Lower leg skin (tissue), 4 donors: ENCODE measurements around the gene FAM13A. TPM values are rescaled to one million over a fixed set of nuclear protein-coding genes. Genes with fewer than 3 reads are reported as not detected.
"Not testable (repeated sequence)": the region's sequence is repeated elsewhere in the genome, so short reads cannot be mapped to it uniquely, and the experiment has no call there.

Experiments
- DNase-seq, 2 donors: peaks; one replicate each; pipeline ENCODE4 v3.0.0-alpha.2; 2019; ENCODE audit warnings: low spot score in 2 of 2
- H3K4me3 ChIP-seq: fragments of 200-600 bp; sonication (generic); 2 replicates; pipeline ENCODE4 v1.5.1; 2017; ENCODE audit warnings: mild to moderate bottlenecking, low read depth; ENCODE audit not compliant: poor library complexity, severe bottlenecking
- POLR2A ChIP-seq, 2 donors: fragments of 450-650 bp; IDR thresholded peaks; one replicate each; pipeline ENCODE4 v1.6.1; 2016 to 2017; ENCODE audit warnings: antibody characterized with exemption in 2 of 2, mild to moderate bottlenecking in 1 of 2, moderate library complexity in 1 of 2
- WGBS, 2 donors: methylation state at CpG; one replicate each; pipeline ENCODE4 v1.1.5; 2018; 5-methylcytosine and 5-hydroxymethylcytosine counted together
- intact Hi-C: fragments of 100-400 bp; cut with DNase I; formaldehyde crosslinking; loops from one replicate; pipeline ENCODE4 v1.15.0; 2023; ENCODE audit warnings: low total_unique reads
- total RNA-seq, 4 donors: library from RNA; depleted of rRNA; stranded (reverse); fragments of >200 nt; gene quantifications; one replicate each; pipeline ENCODE4 v1.1.0, GENCODE V29; 2016
- TF ChIP-seq, protein P1 (sequence below), 3 donors: fragments of 450-650 bp; IDR thresholded peaks; one replicate each; pipeline ENCODE4 v1.5.1; 2016; ENCODE audit warnings: antibody characterized with exemption in 3 of 3, mild to moderate bottlenecking in 3 of 3, moderate library complexity in 2 of 3

Gene FAM13A
- total RNA-seq, 4 donors from 2014 or later: 50.0 to 303 (median 114) TPM

- no peak for TF ChIP-seq POLR2A (IDR thresholded peaks at IDR 0.05)
- TF ChIP-seq, protein P1, sequence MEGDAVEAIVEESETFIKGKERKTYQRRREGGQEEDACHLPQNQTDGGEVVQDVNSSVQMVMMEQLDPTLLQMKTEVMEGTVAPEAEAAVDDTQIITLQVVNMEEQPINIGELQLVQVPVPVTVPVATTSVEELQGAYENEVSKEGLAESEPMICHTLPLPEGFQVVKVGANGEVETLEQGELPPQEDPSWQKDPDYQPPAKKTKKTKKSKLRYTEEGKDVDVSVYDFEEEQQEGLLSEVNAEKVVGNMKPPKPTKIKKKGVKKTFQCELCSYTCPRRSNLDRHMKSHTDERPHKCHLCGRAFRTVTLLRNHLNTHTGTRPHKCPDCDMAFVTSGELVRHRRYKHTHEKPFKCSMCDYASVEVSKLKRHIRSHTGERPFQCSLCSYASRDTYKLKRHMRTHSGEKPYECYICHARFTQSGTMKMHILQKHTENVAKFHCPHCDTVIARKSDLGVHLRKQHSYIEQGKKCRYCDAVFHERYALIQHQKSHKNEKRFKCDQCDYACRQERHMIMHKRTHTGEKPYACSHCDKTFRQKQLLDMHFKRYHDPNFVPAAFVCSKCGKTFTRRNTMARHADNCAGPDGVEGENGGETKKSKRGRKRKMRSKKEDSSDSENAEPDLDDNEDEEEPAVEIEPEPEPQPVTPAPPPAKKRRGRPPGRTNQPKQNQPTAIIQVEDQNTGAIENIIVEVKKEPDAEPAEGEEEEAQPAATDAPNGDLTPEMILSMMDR (IDR thresholded peaks at IDR 0.05): no peak
- intact Hi-C loops: no loop called here
- H3K4me3 ChIP-seq: no peak overlapping the region
- 92 to 97% methylated on average over 2 of the region's 2 CpGs for WGBS, 2 donors
- no peak for DNase-seq
These were observed 156.6 kb downstream of the FAM13A start for GRCh38 chr4:88900432-88900831.

GRCh38 chr4:88897752-88898151 lies 159.2 kb downstream of the FAM13A start:
- intact Hi-C loops: no loop called here
- TF ChIP-seq, protein P1 (IDR thresholded peaks at IDR 0.05): no peak
- no peak for TF ChIP-seq POLR2A (IDR thresholded peaks at IDR 0.05)
- DNase-seq: no peak
- H3K4me3 ChIP-seq: no peak overlapping the region

- no peak overlapping the region for H3K4me3 ChIP-seq
- TF ChIP-seq POLR2A (IDR thresholded peaks at IDR 0.05): no peak
- TF ChIP-seq, protein P1 (IDR thresholded peaks at IDR 0.05): no peak
- 78 to 93% methylated on average over 2 of the region's 2 CpGs for WGBS, 2 donors
- intact Hi-C loops: no loop called here
- DNase-seq: no peak
These were observed 159.8 kb downstream of the FAM13A start for GRCh38 chr4:88897180-88897579.

DNA sequence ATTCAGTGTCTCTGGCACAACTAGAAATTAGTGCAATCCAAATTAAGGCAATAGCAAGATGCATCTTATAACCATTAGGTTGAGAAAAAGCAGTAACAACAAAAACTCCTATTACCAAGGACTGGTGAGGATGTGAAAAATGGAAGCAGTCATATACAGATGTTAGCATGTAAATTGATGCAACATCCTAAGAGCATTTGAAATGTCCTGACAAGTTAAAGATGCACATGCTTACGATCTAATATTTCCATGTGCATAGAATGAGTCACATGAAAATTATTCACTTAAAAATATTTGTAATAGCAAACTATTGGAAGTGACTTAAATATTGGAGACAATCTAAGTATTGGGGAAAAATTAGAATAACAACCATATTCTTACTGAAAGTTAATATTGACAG lies 163.0 kb downstream of the FAM13A start:
- no peak for DNase-seq
- H3K4me3 ChIP-seq: no peak overlapping the region
- TF ChIP-seq, protein P1 (IDR thresholded peaks at IDR 0.05): no peak
- no peak for TF ChIP-seq POLR2A (IDR thresholded peaks at IDR 0.05)
- intact Hi-C loops: no loop called here
- 43 to 57% methylated on average over 1 of the region's 1 CpG for WGBS, 2 donors

- TF ChIP-seq, protein P1 (IDR thresholded peaks at IDR 0.05): no peak
- no peak for TF ChIP-seq POLR2A (IDR thresholded peaks at IDR 0.05)
- intact Hi-C loops: no loop called here
- 98% methylated on average over 1 of the region's 1 CpG for WGBS, 2 donors
- H3K4me3 ChIP-seq: no peak overlapping the region
- DNase-seq: no peak
These were observed 164.3 kb downstream of the FAM13A start for GRCh38 chr4:88892646-88893045.

- WGBS, 2 donors: 88 to 95% methylated on average over 1 of the region's 1 CpG
- no peak overlapping the region for H3K4me3 ChIP-seq
- TF ChIP-seq, protein P1 (IDR thresholded peaks at IDR 0.05): no peak
- TF ChIP-seq POLR2A (IDR thresholded peaks at IDR 0.05): no peak
- intact Hi-C loops: no loop called here
- DNase-seq: no peak
These were observed 165.3 kb downstream of the FAM13A start for GRCh38 chr4:88891636-88892035.

DNA sequence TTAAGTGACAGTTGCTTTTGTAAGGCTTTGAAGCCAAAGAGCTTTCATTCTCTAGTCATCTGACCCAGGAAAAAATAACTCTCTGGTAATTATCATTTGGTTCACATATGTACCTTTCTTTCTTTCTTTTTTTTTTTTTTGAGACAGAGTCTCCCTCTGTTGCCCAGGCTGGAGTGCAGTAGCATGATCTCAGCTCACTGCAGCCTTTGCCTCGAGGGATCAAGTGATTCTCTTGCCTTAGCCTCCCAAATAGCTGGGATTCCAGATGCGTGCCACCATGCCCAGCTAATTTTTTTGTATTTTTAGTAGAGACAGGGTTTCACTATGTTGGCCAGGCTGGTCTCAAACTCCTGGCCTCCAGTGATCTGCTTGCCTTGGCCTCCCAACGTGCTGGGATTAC lies 169.6 kb downstream of the FAM13A start:
- intact Hi-C loops, H3K4me3 ChIP-seq, DNase-seq: not testable (repeated sequence)
- WGBS, 2 donors: 70 to 83% methylated on average over 3 of the region's 3 CpGs
